H1 (cell line): ENCODE results near the gene CGNL1. TPM values are rescaled to one million over a fixed set of nuclear protein-coding genes. Genes with fewer than 3 reads are reported as not detected.

Experiments
- CTCF ChIA-PET: fragments of 300-600 bp; sonication (Branson Sonifier 250); formaldehyde crosslinking; loops from one replicate; lab custom pipeline; 2021; ENCODE audit not compliant: partially characterized antibody; lab: Charles Lee
- POLR2A ChIA-PET: fragments of 300-600 bp; sonication (Branson Sonifier 250); formaldehyde crosslinking; loops from one replicate; lab custom pipeline; 2021; ENCODE audit warnings: inconsistent platforms; ENCODE audit not compliant: partially characterized antibody; lab: Charles Lee
- DNase-seq, 2 experiments: peaks; one replicate each; pipeline versions ENCODE4 v3.0.0 to v3.0.0-alpha.2; 2010 to 2022; ENCODE audit warnings: low spot score in 2 of 2, low read depth in 1 of 2, mixed read lengths in 1 of 2
- FAIRE-seq: peaks from 2 replicates; lab custom pipeline; 2011; peaks lifted over from hg19 to GRCh38; lab: Jason Lieb, UNC
- H2AFZ ChIP-seq: 2 replicates; pipeline ENCODE4 v1.8.1; 2012; ENCODE audit warnings: low read length, inconsistent platforms
- H2AK5ac ChIP-seq: 2 replicates; pipeline ENCODE4 v1.6.1; 2013; ENCODE audit warnings: low read depth, low read length
- H2BK120ac ChIP-seq: replicated peaks from 2 replicates; pipeline ENCODE3; 2013; ENCODE audit warnings: low read depth, low read length, inconsistent platforms
- H2BK12ac ChIP-seq: 2 replicates; pipeline ENCODE4 v1.6.1; 2013; ENCODE audit warnings: low read depth, low read length
- H2BK15ac ChIP-seq: 2 replicates; pipeline ENCODE4 v1.6.1; 2013; ENCODE audit warnings: low read length
- H2BK20ac ChIP-seq: 2 replicates; pipeline ENCODE4 v1.6.1; 2013; ENCODE audit warnings: low read length
- H2BK5ac ChIP-seq: 2 replicates; pipeline ENCODE4 v1.6.1; 2013; ENCODE audit warnings: low read depth, low read length
- H3K14ac ChIP-seq: 2 replicates; pipeline ENCODE4 v1.6.1; 2013; ENCODE audit warnings: inconsistent platforms; ENCODE audit not compliant: insufficient read length
- H3K18ac ChIP-seq: 2 replicates; pipeline ENCODE4 v1.6.1; 2013; ENCODE audit warnings: low read length; ENCODE audit errors: extremely low read depth
- H3K23ac ChIP-seq: 2 replicates; pipeline ENCODE4 v1.6.1; 2013; ENCODE audit warnings: inconsistent platforms; ENCODE audit not compliant: insufficient read length
- H3K23me2 ChIP-seq: 2 replicates; pipeline ENCODE4 v1.6.1; 2013; ENCODE audit warnings: low read depth, low read length
- H3K27ac ChIP-seq: 2 replicates; pipeline ENCODE4 v1.6.1; 2011; ENCODE audit warnings: low read depth, low read length, inconsistent platforms
- H3K27me3 ChIP-seq, 4 experiments: replicated peaks in 1 of 4; 1 replicate in 1 of 4; 2 replicates in 3 of 4; pipeline versions ENCODE4 v1.6.1 to v1.8.1; 2011 to 2013; ENCODE audit warnings: low read length in 3 of 4, mild to moderate bottlenecking in 3 of 4, inconsistent platforms in 2 of 4, mixed read lengths in 2 of 4, moderate library complexity in 1 of 4; ENCODE audit not compliant: control insufficient read depth in 3 of 4, insufficient read depth in 3 of 4; ENCODE audit errors: extremely low read depth in 1 of 4
- H3K36me3 ChIP-seq, 4 experiments: 2 replicates each; pipeline versions ENCODE4 v1.6.1 to v1.8.1; 2011 to 2013; ENCODE audit warnings: mild to moderate bottlenecking in 4 of 4, low read length in 3 of 4, moderate library complexity in 2 of 4, control low read depth in 1 of 4, inconsistent platforms in 1 of 4; ENCODE audit not compliant: insufficient read depth in 4 of 4, control insufficient read depth in 2 of 4
- H3K4ac ChIP-seq: replicated peaks from 2 replicates; pipeline ENCODE3; 2013; ENCODE audit warnings: low read length, low read depth, mixed read lengths, inconsistent platforms; ENCODE audit not compliant: insufficient read length
- H3K4me1 ChIP-seq, 4 experiments: replicated peaks in 1 of 4; 1 replicate in 1 of 4; 2 replicates in 3 of 4; pipeline versions ENCODE4 v1.6.1 to v1.8.1; 2011 to 2013; ENCODE audit warnings: low read length in 3 of 4, inconsistent platforms in 2 of 4, mixed read lengths in 1 of 4; ENCODE audit not compliant: insufficient read depth in 4 of 4, control insufficient read depth in 3 of 4
- H3K4me2 ChIP-seq, 2 experiments: 2 replicates each; pipeline versions ENCODE4 v1.6.1 to v1.8.1; 2011 to 2013; ENCODE audit warnings: low read depth in 2 of 2, low read length in 2 of 2, control low read depth in 1 of 2, inconsistent platforms in 1 of 2, mild to moderate bottlenecking in 1 of 2; ENCODE audit not compliant: insufficient read depth in 1 of 2
- H3K4me3 ChIP-seq, 4 experiments: fragments of 200-600, 300-600 bp in 1 of 4; sonication (generic), shearing (Covaris generic), sonication (Bioruptor Twin) in 1 of 4; 2 replicates each; pipeline versions ENCODE4 v1.5.1 to v1.8.1; 2011 to 2016; ENCODE audit warnings: low read length in 4 of 4, low read depth in 3 of 4, control low read depth in 2 of 4, inconsistent platforms in 2 of 4, mild to moderate bottlenecking in 2 of 4, mixed read lengths in 1 of 4, moderate library complexity in 1 of 4; ENCODE audit not compliant: insufficient read depth in 2 of 4; ENCODE audit errors: extremely low read depth in 1 of 4
- H3K56ac ChIP-seq: replicated peaks from 2 replicates; pipeline ENCODE3; 2013; ENCODE audit warnings: low read depth, mild to moderate bottlenecking, mixed read lengths, low read length, inconsistent platforms; ENCODE audit not compliant: insufficient read length
- H3K79me1 ChIP-seq: 2 replicates; pipeline ENCODE4 v1.6.1; 2013; ENCODE audit warnings: low read depth, low read length, control low read depth
- H3K79me2 ChIP-seq, 2 experiments: 2 replicates each; pipeline versions ENCODE4 v1.6.1 to v1.8.1; 2012 to 2013; ENCODE audit warnings: low read length in 2 of 2, mild to moderate bottlenecking in 2 of 2, inconsistent platforms in 1 of 2; ENCODE audit not compliant: insufficient read depth in 2 of 2, control insufficient read depth in 1 of 2
- H3K9ac ChIP-seq, 4 experiments: replicated peaks in 1 of 4; 1 replicate in 1 of 4; 2 replicates in 3 of 4; pipeline versions ENCODE4 v1.6.1 to v1.8.1; 2011 to 2013; ENCODE audit warnings: low read depth in 3 of 4, low read length in 3 of 4, control low read depth in 2 of 4, mild to moderate bottlenecking in 2 of 4, moderate library complexity in 2 of 4, inconsistent platforms in 1 of 4; ENCODE audit errors: extremely low read depth in 1 of 4
- H3K9me3 ChIP-seq, 2 experiments: 2 replicates each; pipeline versions ENCODE4 v1.6.1 to v1.8.1; 2012 to 2013; ENCODE audit warnings: mild to moderate bottlenecking in 2 of 2, moderate library complexity in 2 of 2, control low read depth in 1 of 2, inconsistent platforms in 1 of 2, low read depth in 1 of 2, low read length in 1 of 2, mixed read lengths in 1 of 2; ENCODE audit not compliant: insufficient read depth in 2 of 2
- H4K20me1 ChIP-seq, 2 experiments: replicated peaks in 1 of 2; 2 replicates each; pipeline versions ENCODE3 to v1.8.1; 2011 to 2013; ENCODE audit warnings: inconsistent platforms in 2 of 2, low read length in 2 of 2, mild to moderate bottlenecking in 1 of 2; ENCODE audit not compliant: insufficient read depth in 2 of 2, control insufficient read depth in 1 of 2
- H4K5ac ChIP-seq: 2 replicates; pipeline ENCODE4 v1.6.1; 2013; ENCODE audit warnings: low read length, low read depth, mixed read lengths, inconsistent platforms; ENCODE audit not compliant: insufficient read length
- H4K8ac ChIP-seq: 2 replicates; pipeline ENCODE4 v1.8.0; 2013; ENCODE audit warnings: mild to moderate bottlenecking, moderate library complexity, low read length, inconsistent platforms; ENCODE audit not compliant: insufficient read depth; ENCODE audit errors: extremely low read depth
- H4K91ac ChIP-seq: replicated peaks from 2 replicates; pipeline ENCODE3; 2013; ENCODE audit warnings: low read length, mixed read lengths, inconsistent platforms; ENCODE audit not compliant: insufficient read length
- CBX5 ChIP-seq: fragments of 300-800, 300-1000 bp; sonication (generic); IDR thresholded peaks from 2 replicates; pipeline ENCODE4 v1.7.1; 2016; ENCODE audit warnings: antibody characterized with exemption, low read length, low read depth
- CHD2 ChIP-seq: IDR thresholded peaks from 2 replicates; pipeline ENCODE4 v1.6.1; 2012; ENCODE audit warnings: low read length, improper control_type of control experiment
- KDM1A ChIP-seq: fragments of 200-600, 300-600 bp; sonication (generic); IDR thresholded peaks from 2 replicates; pipeline ENCODE4 v1.7.1; 2016; ENCODE audit warnings: mild to moderate bottlenecking, low read length, borderline replicate concordance
- KDM5A ChIP-seq: fragments of 200-600 bp; IDR thresholded peaks from 2 replicates; pipeline ENCODE4 v1.7.1; 2012; ENCODE audit warnings: mild to moderate bottlenecking, low read length, inconsistent platforms, mixed read lengths
- POLR2AphosphoS5 ChIP-seq: IDR thresholded peaks from 2 replicates; pipeline ENCODE4 v1.6.1; 2011; ENCODE audit warnings: low read depth, low read length
- RNF2 ChIP-seq: fragments of 200-900, 300-1000 bp; sonication (generic); IDR thresholded peaks from 2 replicates; pipeline ENCODE4 v1.7.1; 2016; ENCODE audit warnings: borderline replicate concordance, low read depth, mild to moderate bottlenecking, antibody characterized with exemption, low read length; ENCODE audit not compliant: poor library complexity, severe bottlenecking; ENCODE audit errors: missing control alignments
- SIN3A ChIP-seq, 2 experiments: IDR thresholded peaks in 1 of 2; conservative IDR thresholded peaks in 1 of 2; 2 replicates each; pipeline ENCODE4 v1.6.1; 2011 to 2012; ENCODE audit warnings: low read length in 2 of 2, improper control_type of control experiment in 1 of 2, low read depth in 1 of 2, mild to moderate bottlenecking in 1 of 2
- SIX5 ChIP-seq: IDR thresholded peaks from 2 replicates; pipeline ENCODE4 v1.6.1; 2011; ENCODE audit warnings: mild to moderate bottlenecking, low read depth, low read length
- TBP ChIP-seq: IDR thresholded peaks from 2 replicates; pipeline ENCODE4 v1.6.1; 2011; ENCODE audit warnings: low read depth, low read length, improper control_type of control experiment
- TEAD4 ChIP-seq: IDR thresholded peaks from 2 replicates; pipeline ENCODE4 v1.6.1; 2012; ENCODE audit warnings: low read depth, low read length, inconsistent platforms, mixed read lengths
- WGBS, 2 experiments: shearing (Covaris generic) in 1 of 2; methylation state at CpG; one replicate each; pipeline versions ENCODE4 v1.1.6 to v1.1.7; 2013 to 2015; ENCODE audit warnings: low lambda C conversion rate in 2 of 2, mixed read lengths in 2 of 2, inconsistent platforms in 1 of 2, low coverage in 1 of 2, missing lambda C conversion rate in 1 of 2; ENCODE audit not compliant: insufficient replicate concordance in 2 of 2, insufficient coverage in 1 of 2, insufficient read length in 1 of 2; ENCODE audit errors: extremely low coverage in 1 of 2, missing lambda C conversion rate in 1 of 2; 5-methylcytosine and 5-hydroxymethylcytosine counted together
- polyA plus RNA-seq, 7 experiments: library from polyadenylated mRNA; depleted of rRNA in 3 of 7; stranded (reverse) in 5 of 7; unstranded in 2 of 7; fragments of >200 nt in 5 of 7; fragments of 200-250 nt in 2 of 7; gene quantifications; 1 replicate in 5 of 7; 2 replicates in 1 of 7; 4 replicates in 1 of 7; pipeline versions ENCODE4 v1.2.1 to v1.2.3, GENCODE V29; 2011 to 2013; ENCODE audit warnings: missing spikeins in 2 of 7, mixed read lengths in 2 of 7
- total RNA-seq: library from RNA; stranded (reverse); fragmentation: NEBNext Ultra II Directional; extraction: Animal tissue kit (Norgen Biotek cat#: 25700); gene quantifications from 2 replicates; pipeline ENCODE4 v1.2.1, GENCODE V29; 2021
- TF ChIP-seq, protein P1 (sequence below): IDR thresholded peaks from 2 replicates; pipeline ENCODE4 v1.6.1; 2012; ENCODE audit warnings: inconsistent platforms
- TF ChIP-seq, protein P2 (sequence below): IDR thresholded peaks from 2 replicates; pipeline ENCODE4 v1.6.1; 2012; ENCODE audit warnings: low read length, inconsistent platforms

Gene CGNL1
- total and polyA plus RNA-seq, 2 of the 8 experiments (the other 6 are each of a cell fraction or from before 2014, with no cell fraction given) = 21.8 to 75.6 TPM

- Histone ChIP-seq H2BK12ac (no peak overlapping the region), H2AFZ (no peak overlapping the region), H3K18ac (no peak overlapping the region), H2BK120ac (no peak overlapping the region), H3K27ac (no peak overlapping the region), H3K27me3 (no peaks in the 10 kb centered on the region), H4K8ac (no peak overlapping the region), H4K91ac (no peak overlapping the region), H3K4me3 (no peak overlapping the region), H3K9ac (no peak overlapping the region), H3K4ac (no peak overlapping the region), H2BK20ac (no peak overlapping the region), H3K14ac (no peak overlapping the region), H3K4me2 (no peak overlapping the region), H3K23ac (no peak overlapping the region), H3K36me3 (peaks cover 0 to 16% (median 1%) of the 10 kb centered on the region in 4 experiments; a peak in 6 of 8 replicates), H3K79me2 (no peaks in the 10 kb centered on the region), H3K56ac (no peak overlapping the region), H2AK5ac (no peak overlapping the region), H3K23me2 (no peaks in the 10 kb centered on the region; the same call in none of the 2 replicates), H2BK15ac (no peak overlapping the region), H4K5ac (no peak overlapping the region), H4K20me1 (peaks cover 0 to 2% of the 10 kb centered on the region in 2 experiments), H3K9me3 (no peaks in the 10 kb centered on the region), H3K4me1 (peaks cover 7 to 19% (median 13%) of the 10 kb centered on the region in 4 experiments), H3K79me1 (no peaks in the 10 kb centered on the region; the same call in 1 of the 2 replicates), H2BK5ac (no peak overlapping the region)
- FAIRE-seq = no peak
- DNase-seq = no peak
- ChIA-PET POLR2A (interaction anchor here (0.7 kb wide), 1 partner anchor 10 kb away, joined by 3 read pairs; no protein-coding TSS in a partner anchor), CTCF (interaction anchor here (0.9 to 1.7 kb wide), 3 partner anchors 66 to 136 kb away, joined by 3 to 6 read pairs (median 6); no protein-coding TSS in a partner anchor)
- WGBS, 2 experiments = 97% methylated on average over 5 of the region's 5 CpGs; no CpG with 5 or more reads in 1 of the 2 experiments
- TF ChIP-seq KDM5A (no peak), POLR2AphosphoS5 (no peak), CBX5 (no peak), KDM1A (no peak), TBP (no peak), SIX5 (no peak), CHD2 (no peak), SIN3A (conservative IDR thresholded peaks at IDR 0.05 in 1 of 2, IDR thresholded peaks at IDR 0.05 in 1 of 2; ENCODE audit: low read depth in 1 of 2, low read length in 2 of 2) (no peak), TEAD4 (no peak), RNF2 (no peak)
- TF ChIP-seq, protein P1, sequence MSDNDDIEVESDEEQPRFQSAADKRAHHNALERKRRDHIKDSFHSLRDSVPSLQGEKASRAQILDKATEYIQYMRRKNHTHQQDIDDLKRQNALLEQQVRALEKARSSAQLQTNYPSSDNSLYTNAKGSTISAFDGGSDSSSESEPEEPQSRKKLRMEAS = no peak
- TF ChIP-seq, protein P2, sequence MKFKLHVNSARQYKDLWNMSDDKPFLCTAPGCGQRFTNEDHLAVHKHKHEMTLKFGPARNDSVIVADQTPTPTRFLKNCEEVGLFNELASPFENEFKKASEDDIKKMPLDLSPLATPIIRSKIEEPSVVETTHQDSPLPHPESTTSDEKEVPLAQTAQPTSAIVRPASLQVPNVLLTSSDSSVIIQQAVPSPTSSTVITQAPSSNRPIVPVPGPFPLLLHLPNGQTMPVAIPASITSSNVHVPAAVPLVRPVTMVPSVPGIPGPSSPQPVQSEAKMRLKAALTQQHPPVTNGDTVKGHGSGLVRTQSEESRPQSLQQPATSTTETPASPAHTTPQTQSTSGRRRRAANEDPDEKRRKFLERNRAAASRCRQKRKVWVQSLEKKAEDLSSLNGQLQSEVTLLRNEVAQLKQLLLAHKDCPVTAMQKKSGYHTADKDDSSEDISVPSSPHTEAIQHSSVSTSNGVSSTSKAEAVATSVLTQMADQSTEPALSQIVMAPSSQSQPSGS = no peak
Observed at GRCh38 chr15:57476533-57476975, 100.2 kb downstream of the CGNL1 start.
